D721Med (cell line): ENCODE measurements around the gene FAM83C.

Experiments
- DNase-seq: peaks from one replicate; pipeline ENCODE4 v3.0.0; 2011; ENCODE audit warnings: low spot score; ENCODE audit not compliant: insufficient read length
- FAIRE-seq: peaks from 2 replicates; lab custom pipeline; 2011; peaks lifted over from hg19 to GRCh38; lab: Jason Lieb, UNC
- TF ChIP-seq, protein P1 (sequence below): IDR thresholded peaks from 2 replicates; pipeline ENCODE4 v1.5.1; 2012; ENCODE audit warnings: mild to moderate bottlenecking, control low read depth; ENCODE audit not compliant: insufficient read depth; ENCODE audit errors: missing control alignments

Gene FAM83C

DNA sequence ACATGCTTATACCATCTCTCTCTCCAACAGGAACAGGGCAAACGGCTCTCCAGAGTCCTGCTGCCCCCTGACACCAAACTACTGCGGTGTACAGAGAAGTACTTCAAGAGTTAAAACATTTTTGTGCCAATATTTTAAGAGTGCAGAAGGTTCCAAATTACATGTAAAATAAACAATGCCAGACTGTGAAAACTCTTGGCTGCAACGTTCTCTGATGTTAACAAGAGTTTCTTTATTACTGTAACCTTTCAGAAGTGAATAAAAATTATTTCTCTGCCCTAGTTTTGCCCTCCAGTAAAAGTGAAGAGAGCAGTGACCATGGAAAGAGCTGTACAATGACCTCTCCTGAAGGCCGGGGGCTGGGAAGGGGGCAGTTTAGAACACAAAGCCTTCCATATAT lies 41.4 kb upstream of the FAM83C start:
- FAIRE-seq = no peak
- TF ChIP-seq, protein P1, sequence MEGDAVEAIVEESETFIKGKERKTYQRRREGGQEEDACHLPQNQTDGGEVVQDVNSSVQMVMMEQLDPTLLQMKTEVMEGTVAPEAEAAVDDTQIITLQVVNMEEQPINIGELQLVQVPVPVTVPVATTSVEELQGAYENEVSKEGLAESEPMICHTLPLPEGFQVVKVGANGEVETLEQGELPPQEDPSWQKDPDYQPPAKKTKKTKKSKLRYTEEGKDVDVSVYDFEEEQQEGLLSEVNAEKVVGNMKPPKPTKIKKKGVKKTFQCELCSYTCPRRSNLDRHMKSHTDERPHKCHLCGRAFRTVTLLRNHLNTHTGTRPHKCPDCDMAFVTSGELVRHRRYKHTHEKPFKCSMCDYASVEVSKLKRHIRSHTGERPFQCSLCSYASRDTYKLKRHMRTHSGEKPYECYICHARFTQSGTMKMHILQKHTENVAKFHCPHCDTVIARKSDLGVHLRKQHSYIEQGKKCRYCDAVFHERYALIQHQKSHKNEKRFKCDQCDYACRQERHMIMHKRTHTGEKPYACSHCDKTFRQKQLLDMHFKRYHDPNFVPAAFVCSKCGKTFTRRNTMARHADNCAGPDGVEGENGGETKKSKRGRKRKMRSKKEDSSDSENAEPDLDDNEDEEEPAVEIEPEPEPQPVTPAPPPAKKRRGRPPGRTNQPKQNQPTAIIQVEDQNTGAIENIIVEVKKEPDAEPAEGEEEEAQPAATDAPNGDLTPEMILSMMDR = no peak
- no peak for DNase-seq

DNA sequence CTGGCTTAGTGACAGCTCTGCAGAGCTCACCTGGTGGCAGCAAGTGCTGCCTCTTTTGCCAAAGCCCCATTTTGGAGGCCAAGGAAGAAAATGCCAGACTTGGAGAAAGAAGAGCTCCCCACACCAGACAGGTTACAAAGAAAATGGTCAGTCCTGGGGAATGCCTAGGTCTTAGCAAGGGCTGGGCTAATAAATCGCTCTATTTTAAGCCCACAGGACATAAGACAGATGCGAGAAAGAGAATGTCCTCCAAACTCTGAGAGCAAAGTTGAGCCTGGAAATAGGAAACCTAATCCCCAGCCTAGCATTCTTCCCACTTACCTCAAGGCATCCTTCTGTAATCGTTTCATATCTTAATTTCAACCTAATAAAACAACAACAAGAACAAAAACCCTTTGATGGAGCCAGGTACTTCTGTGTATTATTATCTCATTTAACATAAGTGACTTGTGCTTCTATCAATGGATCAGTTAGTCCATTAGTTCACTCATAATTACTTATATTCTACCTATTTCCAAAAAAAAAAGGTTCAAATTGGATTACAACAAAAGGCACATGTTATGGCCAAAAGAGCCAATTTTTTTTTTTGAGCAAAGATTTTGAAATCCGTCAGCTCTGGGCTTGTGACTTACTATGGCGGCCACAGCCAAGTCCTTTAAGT lies 40.4 kb upstream of the FAM83C start:
- TF ChIP-seq, protein P1 = no peak
- DNase-seq (no peak), FAIRE-seq (no peak)

DNA sequence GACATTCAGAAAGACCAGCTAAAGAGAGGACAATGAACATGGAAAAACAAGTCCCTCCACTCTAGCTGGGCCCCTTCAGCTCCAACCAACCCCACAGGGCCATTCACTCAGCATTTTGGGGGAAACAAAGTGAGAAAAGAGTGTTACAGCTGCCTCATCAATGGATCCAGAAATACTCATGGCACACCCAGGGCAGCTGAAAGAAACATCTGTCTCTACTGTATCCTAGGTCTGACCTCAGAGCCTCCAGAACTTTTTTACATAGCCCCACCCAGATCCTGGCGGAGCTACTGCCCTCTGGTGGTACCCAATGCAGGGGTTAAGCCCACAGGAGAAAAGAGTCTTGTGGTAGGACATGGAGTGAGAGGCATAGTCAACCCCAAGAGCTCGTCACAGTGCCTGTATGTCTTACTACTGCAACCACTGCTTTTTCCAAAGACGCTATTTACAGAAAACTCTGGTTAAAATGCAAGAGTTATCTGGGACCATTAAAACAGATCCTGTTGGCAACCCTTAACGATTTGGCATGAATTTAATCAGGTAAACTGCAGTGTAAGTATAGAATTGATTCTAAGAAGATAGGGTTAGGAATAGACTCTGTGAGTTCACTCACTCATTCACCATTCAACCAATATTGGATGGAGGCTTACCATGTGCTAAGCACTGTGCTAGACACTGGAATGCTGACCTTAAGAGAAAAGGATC lies 37.4 kb upstream of the FAM83C start:
- DNase-seq = no peak
- TF ChIP-seq, protein P1 = peak; percentile 46
- no peak for FAIRE-seq

DNA sequence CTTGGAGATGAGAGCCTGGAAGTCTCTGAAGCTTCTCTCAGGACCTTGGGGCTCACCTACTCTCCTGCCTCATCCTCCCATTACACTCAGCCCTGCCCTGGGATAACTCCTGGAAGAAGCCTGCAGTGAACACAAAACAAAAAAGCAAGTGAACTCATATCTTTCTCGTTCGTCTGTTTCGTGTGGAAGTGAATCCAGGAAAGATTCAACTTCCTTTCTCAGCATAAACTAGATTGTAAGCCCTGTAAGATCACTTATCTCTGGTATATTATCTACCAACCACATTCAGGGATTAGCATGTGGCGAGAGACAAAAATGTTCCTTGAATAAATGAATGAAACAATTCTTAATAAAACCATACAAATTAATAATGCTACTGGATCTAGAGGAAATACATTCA lies 36.5 kb upstream of the FAM83C start:
- DNase-seq = no peak
- TF ChIP-seq, protein P1 = no peak
- no peak for FAIRE-seq

DNA sequence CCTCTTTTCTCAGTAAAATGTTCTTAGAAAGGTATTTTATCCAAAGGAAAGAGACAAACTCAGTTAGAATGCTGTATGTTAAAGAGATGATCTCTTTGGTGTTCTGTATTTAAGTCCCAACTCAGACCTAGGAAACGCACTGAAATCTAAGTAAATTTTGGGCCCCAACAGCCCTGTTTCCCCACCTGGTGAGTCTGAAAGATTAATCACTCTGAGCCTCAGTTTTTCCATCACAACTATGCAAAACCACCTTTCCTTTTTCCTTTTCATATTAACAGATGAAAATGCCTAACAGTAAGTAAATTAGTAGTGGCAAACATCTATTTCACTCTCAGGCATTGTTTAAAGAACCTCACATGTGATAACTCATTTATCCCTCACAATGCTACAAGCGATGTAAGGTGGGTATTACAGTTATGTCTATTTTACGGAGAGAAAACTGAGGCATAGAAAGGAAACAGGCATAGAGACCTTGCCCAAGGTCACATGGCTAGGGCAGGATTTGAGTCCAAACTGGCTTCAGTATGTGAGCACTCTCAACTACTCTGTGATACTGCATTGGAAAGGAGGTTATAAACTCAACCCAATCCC lies 36.0 kb upstream of the FAM83C start:
- no peak for FAIRE-seq
- TF ChIP-seq, protein P1 = no peak

DNA sequence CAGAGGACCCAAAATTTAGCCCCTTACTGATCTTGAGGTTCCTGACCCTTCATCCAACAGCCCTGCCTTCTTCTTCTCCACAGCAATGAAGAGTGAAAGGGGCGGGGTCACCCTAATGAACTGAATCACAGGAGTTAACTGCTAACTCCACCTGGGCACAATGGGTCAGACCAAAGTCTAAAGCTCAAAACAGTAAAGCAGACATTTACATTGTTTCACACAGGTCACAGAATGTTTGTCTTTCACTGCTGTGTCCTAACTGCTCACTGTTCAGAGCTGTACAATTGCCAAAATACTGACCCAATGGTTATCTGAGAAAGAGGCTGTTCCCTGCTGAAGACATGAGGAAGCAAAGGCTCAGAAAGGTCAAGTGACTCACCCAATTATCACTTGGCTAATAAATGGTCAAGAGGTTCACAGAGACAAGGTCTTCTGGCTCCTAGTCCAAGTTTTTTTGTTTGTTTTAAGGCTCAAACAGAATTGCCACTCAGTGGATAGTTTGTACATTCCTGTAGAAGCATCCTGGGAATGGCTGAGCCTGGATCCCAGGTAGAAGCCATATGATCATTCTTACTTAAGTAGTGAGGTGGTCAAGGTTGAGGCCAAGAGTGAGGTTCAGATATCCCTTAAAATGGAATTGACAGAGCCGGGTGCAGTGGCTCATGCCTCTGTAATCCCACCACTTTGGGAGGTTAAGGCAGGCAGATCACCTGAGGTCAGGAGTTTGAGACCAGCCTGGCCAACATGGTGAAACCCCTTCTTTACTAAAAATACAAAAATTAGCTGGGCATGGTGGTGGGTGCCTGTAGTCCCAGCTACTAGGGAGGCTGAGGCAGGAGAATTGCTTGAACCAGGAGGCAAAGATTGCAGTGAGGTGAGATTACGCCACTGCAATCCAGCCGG lies 35.1 kb upstream of the FAM83C start:
- FAIRE-seq (no peak), DNase-seq (no peak)
- TF ChIP-seq, protein P1 = no peak

More for the DNA sequence above, 36.0 kb upstream of the FAM83C start:
- no peak for DNase-seq
